Trophoblast cell (in vitro differentiated cells and primary cell): ENCODE data around the gene SLC30A7.

ENCODE experiments used
- DNase-seq, 2 donors: peaks; one replicate each; pipeline ENCODE4 v3.0.0-alpha.2; 2016
- H2AFZ ChIP-seq: 2 replicates; pipeline ENCODE4 v1.6.1; 2013; ENCODE audit warnings: low read length, moderate library complexity, mild to moderate bottlenecking; ENCODE audit not compliant: insufficient read depth, poor library complexity
- H2AK5ac ChIP-seq: 2 replicates; pipeline ENCODE4 v1.6.1; 2013; ENCODE audit warnings: mild to moderate bottlenecking, low read length
- H2BK120ac ChIP-seq: 2 replicates; pipeline ENCODE4 v1.6.1; 2013; ENCODE audit warnings: low read length, mild to moderate bottlenecking, moderate library complexity; ENCODE audit not compliant: insufficient read depth, poor library complexity
- H2BK12ac ChIP-seq: 2 replicates; pipeline ENCODE4 v1.6.1; 2013; ENCODE audit warnings: mild to moderate bottlenecking, low read length, moderate library complexity
- H2BK5ac ChIP-seq: 2 replicates; pipeline ENCODE4 v1.6.1; 2013; ENCODE audit warnings: low read length, low read depth, moderate library complexity, mild to moderate bottlenecking; ENCODE audit not compliant: poor library complexity
- H3K14ac ChIP-seq: 2 replicates; pipeline ENCODE4 v1.6.1; 2013; ENCODE audit warnings: mild to moderate bottlenecking, low read length
- H3K18ac ChIP-seq: 2 replicates; pipeline ENCODE4 v1.6.1; 2013; ENCODE audit warnings: mild to moderate bottlenecking, low read length
- H3K23ac ChIP-seq: 2 replicates; pipeline ENCODE4 v1.6.1; 2013; ENCODE audit warnings: low read length
- H3K27ac ChIP-seq: 2 replicates; pipeline ENCODE4 v1.5.1; 2013; ENCODE audit warnings: low read depth, mild to moderate bottlenecking, inconsistent platforms, low read length, moderate library complexity
- H3K27me3 ChIP-seq: 2 replicates; pipeline ENCODE4 v1.6.1; 2013; ENCODE audit warnings: inconsistent platforms, mild to moderate bottlenecking, low read length, moderate library complexity; ENCODE audit not compliant: insufficient read depth
- H3K36me3 ChIP-seq, 2 experiments: 1 replicate in 1 of 2; 2 replicates in 1 of 2; pipeline ENCODE4 v1.6.1; 2013; ENCODE audit warnings: low read length in 2 of 2, mild to moderate bottlenecking in 2 of 2, moderate library complexity in 1 of 2; ENCODE audit not compliant: insufficient read depth in 2 of 2, control insufficient read depth in 1 of 2
- H3K4ac ChIP-seq: 2 replicates; pipeline ENCODE4 v1.6.1; 2013; ENCODE audit warnings: low read depth, mild to moderate bottlenecking, low read length, moderate library complexity
- H3K4me1 ChIP-seq, 2 experiments: 1 replicate in 1 of 2; 2 replicates in 1 of 2; pipeline ENCODE4 v1.6.1; 2013; ENCODE audit warnings: low read length in 2 of 2, mild to moderate bottlenecking in 2 of 2, moderate library complexity in 1 of 2; ENCODE audit not compliant: insufficient read depth in 2 of 2, control insufficient read depth in 1 of 2
- H3K4me2 ChIP-seq: 2 replicates; pipeline ENCODE4 v1.6.1; 2013; ENCODE audit warnings: inconsistent platforms, mild to moderate bottlenecking, low read length, moderate library complexity
- H3K4me3 ChIP-seq: 2 replicates; pipeline ENCODE4 v1.5.1; 2013; ENCODE audit warnings: mild to moderate bottlenecking, low read depth, low read length, inconsistent platforms
- H3K79me1 ChIP-seq: one replicate; pipeline ENCODE4 v1.6.1; 2013; ENCODE audit warnings: low read length
- H3K79me2 ChIP-seq: 2 replicates; pipeline ENCODE4 v1.6.1; 2013; ENCODE audit warnings: low read length, mild to moderate bottlenecking; ENCODE audit not compliant: control insufficient read depth, insufficient read depth, poor library complexity
- H3K9ac ChIP-seq: 2 replicates; pipeline ENCODE4 v1.6.1; 2013; ENCODE audit warnings: mild to moderate bottlenecking, low read length
- H3K9me3 ChIP-seq: 2 replicates; pipeline ENCODE4 v1.6.1; 2013; ENCODE audit warnings: low read depth, mild to moderate bottlenecking, control low read depth, inconsistent platforms, low read length; ENCODE audit not compliant: insufficient read depth
- H4K12ac ChIP-seq: 2 replicates; pipeline ENCODE4 v1.6.1; 2013; ENCODE audit warnings: low read depth, mild to moderate bottlenecking, low read length, moderate library complexity
- H4K8ac ChIP-seq: 2 replicates; pipeline ENCODE4 v1.6.1; 2013; ENCODE audit warnings: low read depth, mild to moderate bottlenecking, low read length, moderate library complexity
- H4K91ac ChIP-seq: one replicate; pipeline ENCODE4 v1.6.1; 2013; ENCODE audit warnings: low read depth, mild to moderate bottlenecking, low read length, moderate library complexity
- WGBS: extraction: QIAGEN DNeasy Blood & Tissue Kit; methylation state at CpG from one replicate; pipeline ENCODE4 v1.1.7; 2013; ENCODE audit warnings: missing lambda C conversion rate; ENCODE audit not compliant: insufficient read length, insufficient coverage; ENCODE audit errors: extremely low coverage; 5-methylcytosine and 5-hydroxymethylcytosine counted together

Gene SLC30A7

DNA sequence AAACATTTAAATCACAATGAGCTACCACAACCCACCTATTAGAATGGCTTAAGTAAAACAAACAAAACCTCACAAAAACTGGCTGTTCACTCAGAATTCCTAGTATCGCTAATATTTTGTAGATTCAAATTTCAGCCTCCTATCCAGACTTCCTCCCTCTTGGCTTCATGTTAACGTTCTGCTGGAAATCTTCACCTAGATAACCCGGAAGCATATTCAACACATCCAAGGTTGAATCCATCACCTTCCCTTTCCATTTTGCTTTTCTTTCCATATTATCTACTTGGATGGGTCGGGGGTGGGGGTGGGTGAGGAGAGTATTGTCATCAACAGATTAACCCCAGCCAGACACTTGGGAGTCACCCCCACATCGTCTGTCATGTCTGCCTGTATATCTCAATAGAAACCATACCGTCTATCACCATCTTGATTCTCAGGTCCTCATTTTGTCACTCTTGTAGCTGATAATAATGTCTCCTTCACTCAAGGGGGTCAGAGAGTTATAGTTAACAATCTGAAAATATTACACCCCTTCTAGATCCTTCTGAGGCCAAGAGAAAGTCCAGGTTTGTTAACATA is 131.4 kb downstream of the SLC30A7 start:
- Histone ChIP-seq H3K4me2 (no peak overlapping the region), H3K79me1 (peaks cover 6% of the 10 kb centered on the region), H3K79me2 (peaks cover 5% of the 10 kb centered on the region)

DNA sequence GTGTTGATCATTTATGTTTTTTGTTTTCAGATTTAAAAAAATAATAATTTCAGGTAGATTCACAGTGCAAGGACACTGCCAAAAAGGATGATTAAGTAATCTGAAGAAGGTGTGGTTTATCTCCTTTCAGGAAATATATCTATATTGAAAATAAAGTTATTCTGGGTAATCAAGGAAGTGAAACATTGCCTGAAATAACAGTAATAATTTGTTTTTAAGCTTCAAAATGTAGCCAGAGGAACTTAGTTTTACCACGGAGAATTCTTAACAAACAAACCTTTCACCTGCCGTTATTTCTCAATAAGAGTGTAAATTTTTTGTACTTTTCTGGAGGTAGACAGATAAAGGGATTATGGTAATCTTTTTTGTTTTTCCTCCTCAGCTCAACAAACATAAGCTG is 132.6 kb downstream of the SLC30A7 start:
- Histone ChIP-seq H3K18ac (no peak overlapping the region), H3K27ac (no peak overlapping the region), H3K36me3 (no peaks in the 10 kb centered on the region), H3K79me1 (peaks cover 6% of the 10 kb centered on the region), H2BK12ac (no peak overlapping the region), H3K9me3 (no peaks in the 10 kb centered on the region), H2AFZ (no peak overlapping the region), H3K4me2 (no peak overlapping the region), H3K4me1 (no peaks in the 10 kb centered on the region), H3K14ac (no peak overlapping the region), H3K79me2 (peaks cover 5% of the 10 kb centered on the region), H3K27me3 (no peaks in the 10 kb centered on the region), H2BK120ac (no peak overlapping the region), H4K91ac (no peak overlapping the region), H3K9ac (no peak overlapping the region), H3K4ac (no peak overlapping the region), H4K8ac (no peak overlapping the region), H2BK5ac (no peak overlapping the region), H2AK5ac (no peak overlapping the region), H3K23ac (no peak overlapping the region), H3K4me3 (no peak overlapping the region), H4K12ac (no peak overlapping the region)
- DNase-seq: no peak
- WGBS: no CpG with 5 or more reads among the region's 2 CpGs

More for the DNA sequence above, 131.4 kb downstream of the SLC30A7 start:
- Histone ChIP-seq H3K27me3 (no peaks in the 10 kb centered on the region), H3K4me1 (no peaks in the 10 kb centered on the region), H4K12ac (no peak overlapping the region), H2BK120ac (no peak overlapping the region), H2AFZ (no peak overlapping the region), H3K14ac (no peak overlapping the region), H2BK12ac (no peak overlapping the region), H3K18ac (no peak overlapping the region), H4K91ac (no peak overlapping the region), H3K36me3 (peaks cover 0 to 1% of the 10 kb centered on the region in 2 experiments), H3K23ac (no peak overlapping the region), H3K4ac (no peak overlapping the region), H2BK5ac (no peak overlapping the region), H2AK5ac (no peak overlapping the region), H3K9me3 (no peaks in the 10 kb centered on the region), H3K27ac (no peak overlapping the region), H3K4me3 (no peak overlapping the region), H3K9ac (no peak overlapping the region), H4K8ac (no peak overlapping the region)
- WGBS: no CpG with 5 or more reads among the region's 6 CpGs
- no peak for DNase-seq

DNA sequence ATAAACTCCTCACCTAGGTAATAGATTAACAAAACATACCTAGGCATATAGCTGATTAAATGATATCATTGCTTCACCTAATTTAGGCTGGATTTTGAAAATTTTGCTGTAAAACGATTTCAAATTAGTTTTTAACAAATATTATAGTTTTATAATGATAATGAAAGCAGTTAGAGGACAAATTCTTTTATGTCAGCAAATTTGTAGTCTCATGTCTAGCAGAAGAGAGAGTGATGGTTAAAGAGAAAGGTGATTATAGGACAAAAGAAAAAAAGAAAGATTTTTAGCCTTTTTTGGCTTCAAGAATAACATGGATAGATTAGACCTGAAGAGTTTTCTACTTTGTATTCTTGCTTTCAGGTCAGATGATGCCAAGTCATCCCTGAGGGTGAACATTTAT is 133.3 kb downstream of the SLC30A7 start:
- Histone ChIP-seq H3K4ac (no peak overlapping the region), H3K23ac (no peak overlapping the region), H3K14ac (no peak overlapping the region), H2BK5ac (no peak overlapping the region), H2BK12ac (no peak overlapping the region), H3K79me2 (peaks cover 5% of the 10 kb centered on the region), H3K4me2 (no peak overlapping the region), H4K8ac (no peak overlapping the region), H2AFZ (no peak overlapping the region), H3K9ac (no peak overlapping the region), H3K36me3 (no peaks in the 10 kb centered on the region), H2AK5ac (no peak overlapping the region), H3K4me1 (no peaks in the 10 kb centered on the region), H3K18ac (no peak overlapping the region), H4K91ac (no peak overlapping the region), H3K4me3 (no peak overlapping the region), H3K79me1 (peaks cover 6% of the 10 kb centered on the region), H2BK120ac (no peak overlapping the region), H3K9me3 (no peaks in the 10 kb centered on the region), H3K27me3 (no peaks in the 10 kb centered on the region), H4K12ac (no peak overlapping the region), H3K27ac (no peak overlapping the region)
- WGBS: no CpG with 5 or more reads among the region's 1 CpG
- no peak for DNase-seq

DNA sequence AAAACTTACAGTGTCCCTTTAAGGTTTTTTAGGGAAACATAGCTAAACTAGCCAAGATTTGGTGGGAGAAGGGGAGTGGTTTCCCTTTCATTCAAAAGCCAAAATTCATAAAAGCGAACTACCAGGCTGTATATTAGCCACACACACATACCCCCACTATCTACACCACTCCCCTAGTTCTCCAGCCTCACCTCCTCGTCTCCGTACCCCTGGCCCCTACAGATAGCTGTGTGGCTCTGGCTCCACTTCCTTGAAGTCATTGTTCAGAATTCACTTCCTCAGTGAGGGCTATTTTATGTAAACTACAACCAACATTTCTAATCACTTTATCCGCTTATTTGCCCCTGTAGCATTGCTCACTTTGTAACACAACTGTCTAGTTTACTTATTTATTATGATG is 135.0 kb downstream of the SLC30A7 start:
- Histone ChIP-seq H2AFZ (no peak overlapping the region), H2AK5ac (no peak overlapping the region), H3K79me1 (peaks cover under 1% of the 10 kb centered on the region), H3K79me2 (peaks cover under 1% of the 10 kb centered on the region), H3K27me3 (no peaks in the 10 kb centered on the region), H3K4me2 (no peak overlapping the region), H3K4ac (no peak overlapping the region), H3K36me3 (no peaks in the 10 kb centered on the region), H2BK12ac (no peak overlapping the region), H4K12ac (no peak overlapping the region), H3K14ac (no peak overlapping the region), H3K4me3 (no peak overlapping the region), H4K8ac (no peak overlapping the region), H3K4me1 (no peaks in the 10 kb centered on the region), H3K9ac (no peak overlapping the region), H3K9me3 (no peaks in the 10 kb centered on the region), H3K23ac (no peak overlapping the region), H3K18ac (no peak overlapping the region), H4K91ac (no peak overlapping the region), H3K27ac (no peak overlapping the region), H2BK120ac (no peak overlapping the region), H2BK5ac (no peak overlapping the region)
- WGBS: no CpG with 5 or more reads among the region's 4 CpGs
- no peak for DNase-seq
